Glomerular visceral epithelial cell (primary cell): Measurements from ENCODE around the gene SLC35B4.
"Not testable (repeated sequence)": the region's sequence is repeated elsewhere in the genome, so short reads cannot be mapped to it uniquely, and the experiment has no call there.

Source experiments
- DNase-seq: peaks from one replicate; pipeline ENCODE4 v3.0.0-alpha.2; 2016; ENCODE audit errors: extremely low spot score

Gene SLC35B4

DNA sequence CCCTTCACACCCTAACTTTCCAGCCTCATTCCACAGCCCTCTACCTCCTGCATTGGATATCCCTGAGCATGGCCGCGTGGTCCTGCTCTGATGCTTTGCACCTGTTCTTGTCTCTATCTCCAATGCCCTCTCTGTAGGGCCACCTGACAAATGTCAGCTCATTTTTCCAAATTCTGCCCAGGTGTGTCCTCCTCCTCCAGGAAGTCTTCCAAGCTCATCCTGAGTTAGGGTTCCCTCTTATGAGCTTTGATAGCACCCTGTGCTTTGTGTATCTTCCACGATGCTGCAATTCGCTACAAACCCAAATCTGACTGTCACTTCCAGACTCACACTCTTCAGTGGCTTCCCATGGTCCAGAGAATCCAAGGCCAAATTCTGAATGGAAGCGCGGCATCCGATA, 14.7 kb upstream of the SLC35B4 start:
- DNase-seq, result no peak

DNA sequence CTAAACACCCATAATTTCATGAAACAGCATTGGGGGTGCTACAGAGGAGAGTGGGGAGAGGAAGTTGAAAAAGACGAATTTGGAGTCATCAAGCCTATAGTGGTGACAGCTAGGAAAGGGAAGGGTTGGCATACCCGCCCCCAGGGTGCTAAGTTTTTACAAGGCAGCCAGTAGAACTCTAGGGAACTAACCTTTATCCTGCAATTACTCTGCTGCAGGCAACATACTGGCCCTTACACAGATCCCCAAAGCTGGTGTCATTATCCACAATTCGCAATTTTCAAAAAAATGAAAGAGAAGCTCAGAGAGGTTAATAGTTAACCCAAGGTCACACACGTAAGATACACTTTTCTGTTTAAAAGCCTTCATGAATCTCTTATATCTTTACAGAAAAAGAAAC, 14.2 kb upstream of the SLC35B4 start:
- DNase-seq, result no peak

DNA sequence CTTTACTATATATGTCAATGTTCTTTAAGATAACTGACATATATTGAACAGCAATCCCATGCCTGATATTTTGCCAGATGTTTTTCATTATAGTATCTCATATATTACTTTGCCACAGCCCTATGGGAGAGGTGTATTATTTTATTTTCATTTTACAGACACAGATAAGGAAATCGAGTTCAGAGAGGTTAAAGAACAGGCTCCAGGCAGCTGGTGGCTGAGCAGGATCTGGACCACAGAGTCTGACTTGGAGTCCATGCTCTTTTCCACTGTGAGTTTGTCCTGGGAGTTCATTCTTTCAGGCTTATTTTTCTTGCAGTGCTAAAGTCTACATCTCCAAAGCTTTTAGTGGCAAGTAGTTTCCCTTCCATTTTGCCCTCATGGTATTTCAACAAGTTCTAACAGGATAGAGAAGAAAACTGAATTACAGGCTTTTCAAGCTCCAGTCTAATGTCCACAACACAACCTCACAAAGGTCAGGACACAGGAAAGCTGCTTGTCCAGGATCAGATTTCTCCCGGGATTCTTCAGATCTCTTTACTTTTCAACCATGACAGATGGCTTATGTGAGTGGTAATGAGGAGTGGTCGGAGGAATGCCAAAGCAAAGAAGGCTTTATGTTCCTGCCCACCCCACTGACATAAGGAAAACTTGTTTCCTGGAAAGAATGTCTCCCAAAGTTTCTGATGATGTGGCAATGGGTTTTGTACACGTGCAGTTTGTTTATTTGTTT, 13.1 kb upstream of the SLC35B4 start:
- DNase-seq, result no peak

DNA sequence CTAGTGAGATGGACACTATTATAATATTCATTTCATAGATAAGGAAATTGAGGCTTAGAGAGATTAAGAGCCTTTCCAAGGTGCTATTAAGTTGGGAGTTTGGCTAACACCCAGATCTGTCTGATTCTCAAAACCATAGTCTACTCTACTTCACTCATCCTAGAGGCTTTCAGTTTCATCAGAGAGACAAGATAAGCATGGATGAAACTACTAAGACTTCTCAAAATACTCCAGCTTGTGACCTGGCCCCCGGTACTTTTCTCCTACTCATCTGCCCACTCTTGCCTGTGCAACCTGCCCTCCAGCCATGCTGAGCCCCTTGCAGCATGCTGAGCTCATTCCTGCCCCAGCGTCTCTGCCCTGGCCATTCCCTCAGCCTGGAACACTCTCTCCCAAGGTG, 12.2 kb upstream of the SLC35B4 start:
- DNase-seq, result no peak

DNA sequence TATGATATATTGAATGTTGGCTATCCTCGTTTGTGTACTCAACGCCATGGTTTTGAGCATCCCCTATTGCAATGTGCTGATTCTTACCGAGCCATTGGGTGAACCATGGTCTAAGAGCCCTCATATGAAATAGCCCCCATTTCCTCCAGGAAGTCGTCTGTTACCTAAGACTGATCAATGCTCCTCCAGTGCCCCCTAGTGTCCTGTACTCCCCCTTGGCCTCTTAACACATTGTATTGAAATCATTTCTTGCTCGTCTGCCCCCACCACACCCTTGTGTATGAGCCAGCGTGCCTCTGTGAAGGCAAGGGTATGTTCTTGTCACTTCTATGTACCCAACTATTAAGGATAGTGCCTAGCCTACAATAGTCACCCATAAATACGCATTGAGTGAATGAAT, 11.2 kb upstream of the SLC35B4 start:
- DNase-seq, result peak; percentile 27

DNA sequence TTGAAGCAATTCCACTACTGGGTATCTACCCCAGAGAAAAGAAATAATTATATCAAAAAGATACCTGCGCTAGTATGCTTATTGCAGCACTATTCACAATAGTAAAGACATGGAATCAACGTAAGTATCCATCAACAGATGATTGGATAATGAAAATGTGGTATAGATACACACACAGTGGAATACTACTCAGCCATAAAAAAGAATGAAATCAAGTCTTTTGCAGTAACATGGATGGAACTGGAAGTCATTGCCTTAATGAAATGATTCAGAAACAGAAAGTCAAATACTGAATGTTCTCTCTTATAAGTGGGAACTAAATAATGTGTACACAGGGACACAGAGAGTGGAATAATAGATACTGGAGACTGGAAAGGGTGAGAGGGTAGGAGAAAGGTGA, 7.4 kb upstream of the SLC35B4 start:
- DNase-seq, result no peak

DNA sequence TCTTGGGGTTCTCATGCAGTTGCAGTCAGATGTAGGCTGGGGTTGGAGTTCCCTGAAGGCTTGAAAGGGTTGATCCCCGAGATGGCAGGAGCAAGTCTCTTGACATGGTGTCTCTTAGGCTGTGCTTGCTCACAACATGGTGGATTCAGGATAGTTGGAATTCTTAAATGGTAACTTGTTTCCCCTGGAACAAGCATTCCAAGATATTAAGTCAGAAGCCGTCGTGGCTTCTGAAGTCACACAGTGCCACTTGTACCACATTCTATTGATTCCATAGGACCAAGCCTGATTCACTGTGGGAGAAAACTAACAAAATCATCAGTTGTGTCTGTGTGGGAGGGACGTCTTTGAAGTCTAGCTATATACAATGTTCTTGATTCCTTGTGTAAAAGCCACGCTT, 3.5 kb upstream of the SLC35B4 start:
- DNase-seq, result no peak

DNA sequence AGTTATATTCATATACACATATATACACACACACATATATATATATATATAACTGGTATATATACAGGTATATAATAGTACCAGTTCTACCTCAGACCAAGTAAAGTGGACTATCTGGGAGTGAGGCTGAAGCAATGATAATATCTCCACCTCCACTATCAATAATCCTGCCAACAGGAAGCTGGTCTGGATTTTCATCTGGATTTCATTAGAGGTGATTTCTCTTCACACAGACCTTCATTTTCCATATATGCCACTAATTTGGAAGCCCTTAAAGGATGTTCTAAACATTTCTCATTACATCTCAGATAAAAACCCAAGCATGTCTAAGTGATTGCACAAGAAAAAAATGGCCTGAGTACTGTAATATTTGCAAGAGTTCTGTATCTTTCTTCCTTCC, 1.7 kb upstream of the SLC35B4 start:
- no peak for DNase-seq

DNA sequence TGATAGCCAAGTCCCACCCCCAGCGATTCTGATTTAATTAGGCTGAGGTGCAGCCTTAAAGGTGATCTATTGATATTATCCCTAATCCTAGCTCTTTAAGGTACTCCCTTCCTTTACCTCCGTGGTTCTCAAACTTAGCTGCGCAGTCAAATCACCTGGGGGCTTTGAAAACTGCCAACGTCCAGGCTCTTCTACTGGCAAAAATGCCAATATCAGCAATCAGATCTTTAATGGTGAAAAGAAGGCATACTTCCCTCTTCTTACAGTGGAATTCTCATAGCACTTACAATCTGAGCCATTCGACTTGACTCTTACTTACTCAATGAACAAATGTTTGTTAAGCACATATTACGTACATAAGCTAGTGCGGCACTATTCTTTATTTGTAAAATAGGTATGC, 704 bp upstream of the SLC35B4 start:
- no peak for DNase-seq

DNA sequence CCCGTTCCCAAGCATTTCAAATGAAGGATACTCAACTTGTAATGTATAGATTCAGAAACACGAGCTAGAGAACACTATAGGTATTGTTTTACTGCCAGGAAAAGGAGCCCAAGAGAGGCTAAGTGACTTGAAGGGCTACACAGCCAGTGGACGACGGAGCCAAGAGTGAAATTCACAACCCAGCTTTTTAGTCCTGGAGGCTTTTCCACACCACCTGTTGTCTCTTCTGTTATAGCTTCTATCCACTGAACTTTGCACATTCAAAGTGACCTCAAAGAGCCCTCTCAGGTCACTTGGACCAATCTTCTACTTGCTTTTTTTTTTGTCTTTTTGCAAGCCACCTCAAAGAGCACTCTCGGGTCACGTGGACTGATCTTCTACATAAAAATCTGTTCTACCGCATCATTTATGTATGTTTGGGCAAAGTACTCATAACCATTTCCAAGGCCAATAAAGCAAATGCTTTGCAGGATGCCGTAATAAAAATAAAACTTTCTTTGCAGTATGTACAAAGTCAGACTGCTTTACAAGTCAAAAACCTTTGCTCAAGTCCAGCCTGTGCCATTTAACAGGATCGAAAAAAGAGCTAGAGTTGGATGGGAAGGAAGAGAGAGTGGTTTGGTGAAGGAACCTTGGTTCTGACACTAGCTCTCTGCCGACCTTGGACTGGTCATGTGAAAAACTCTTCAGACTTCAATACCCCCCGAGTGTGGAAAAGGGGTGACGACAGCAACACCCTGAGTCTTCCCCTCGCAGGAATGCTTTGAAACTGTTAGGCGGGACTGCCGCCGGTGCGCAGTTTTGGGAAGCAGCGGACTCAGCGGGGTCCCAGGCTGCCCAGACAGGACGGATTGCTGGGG, 821 bp downstream of the SLC35B4 start:
- peak; percentile 19 for DNase-seq

DNA sequence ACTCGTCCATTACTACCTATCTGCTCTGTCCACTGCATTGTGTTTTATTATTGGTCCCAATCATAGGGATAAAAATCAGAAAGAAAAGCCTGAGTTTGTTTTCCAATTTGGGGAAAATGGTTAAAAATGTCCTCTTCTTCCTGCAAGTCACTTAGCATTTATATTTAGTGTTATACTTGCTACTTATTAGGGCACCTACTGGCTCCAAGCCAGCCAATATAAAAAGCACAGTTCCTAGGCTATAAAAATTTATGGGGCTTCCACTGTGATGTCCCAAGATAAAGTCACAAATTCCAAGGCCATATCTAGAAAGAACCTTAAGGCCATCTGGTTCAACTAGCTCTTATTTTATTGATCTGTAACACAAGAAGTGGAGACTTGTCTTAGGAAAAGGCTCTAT, 3.2 kb downstream of the SLC35B4 start:
- DNase-seq, result no peak

DNA sequence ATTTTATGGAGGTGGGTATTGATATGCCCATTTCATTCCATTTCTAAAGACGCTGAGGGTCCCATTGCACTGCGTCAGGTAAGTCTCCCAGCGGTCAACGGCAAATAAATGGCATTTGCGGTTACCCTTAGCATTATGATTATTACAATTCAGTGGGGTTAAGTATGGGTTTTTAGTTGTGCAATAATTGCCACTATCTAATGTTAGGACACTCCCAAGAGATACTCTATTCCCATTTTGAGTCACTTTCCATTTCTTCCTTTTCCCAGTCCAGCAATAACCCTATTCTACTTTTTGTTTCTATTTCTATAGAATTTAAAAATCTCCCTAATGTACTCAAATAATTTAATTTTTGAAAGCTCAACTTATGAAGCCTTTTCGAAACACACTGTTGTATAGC, 4.0 kb downstream of the SLC35B4 start:
- no peak for DNase-seq

DNA sequence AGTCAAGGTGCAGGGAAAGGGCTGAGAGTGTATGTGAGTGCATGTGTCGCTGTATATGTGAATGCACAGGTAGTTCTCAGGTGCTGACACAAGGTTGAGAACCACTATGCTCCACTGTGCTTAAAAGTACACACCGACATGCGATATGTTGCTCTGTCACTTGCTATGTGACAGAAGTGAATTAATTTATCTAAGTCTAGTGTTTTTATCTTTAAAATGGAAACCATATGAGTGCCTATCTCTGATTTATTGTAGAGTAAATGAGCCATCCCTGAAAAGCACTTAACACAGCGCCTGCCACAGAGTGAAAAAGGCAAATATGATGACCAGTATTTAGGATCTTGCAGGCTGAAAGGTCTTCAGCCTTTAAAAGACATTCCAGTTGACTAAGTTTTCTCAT, 4.9 kb downstream of the SLC35B4 start:
- no peak for DNase-seq

DNA sequence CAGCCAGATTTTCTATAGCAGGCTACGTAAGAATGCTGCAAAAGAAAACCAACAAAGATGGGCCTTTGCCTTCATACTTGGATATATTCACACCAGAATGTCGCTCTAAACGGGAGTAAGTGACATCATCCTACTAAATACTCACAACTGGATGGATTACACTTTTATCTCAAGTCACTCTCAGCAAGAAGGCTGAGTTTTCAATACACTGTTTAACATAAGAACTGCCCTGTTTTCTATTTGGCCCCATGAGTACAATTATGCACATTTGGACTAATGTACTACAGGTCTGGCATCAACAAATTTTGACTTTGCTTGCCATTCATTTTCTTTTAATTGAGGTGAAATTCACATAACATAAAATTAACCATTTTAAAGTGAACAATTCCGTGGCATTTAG, 8.2 kb downstream of the SLC35B4 start:
- no peak for DNase-seq

DNA sequence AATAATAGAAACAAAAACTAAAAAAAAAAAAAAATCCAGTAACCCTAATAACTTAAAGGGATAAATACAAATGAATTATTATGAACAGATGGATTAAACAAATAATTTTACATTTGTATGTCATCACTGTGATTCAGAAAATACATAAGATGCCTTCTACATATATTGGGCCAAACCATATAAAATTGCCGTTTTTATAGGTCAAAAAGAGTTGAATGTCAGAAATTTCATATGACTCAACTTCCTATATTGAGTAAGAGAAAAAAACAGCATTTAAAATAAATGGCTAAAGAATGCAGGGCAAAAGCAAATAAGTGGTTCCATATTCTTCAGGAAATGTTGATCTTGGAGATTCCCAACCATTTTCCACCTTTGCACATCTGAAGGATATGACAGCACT, 9.4 kb downstream of the SLC35B4 start:
- DNase-seq, result no peak

DNA sequence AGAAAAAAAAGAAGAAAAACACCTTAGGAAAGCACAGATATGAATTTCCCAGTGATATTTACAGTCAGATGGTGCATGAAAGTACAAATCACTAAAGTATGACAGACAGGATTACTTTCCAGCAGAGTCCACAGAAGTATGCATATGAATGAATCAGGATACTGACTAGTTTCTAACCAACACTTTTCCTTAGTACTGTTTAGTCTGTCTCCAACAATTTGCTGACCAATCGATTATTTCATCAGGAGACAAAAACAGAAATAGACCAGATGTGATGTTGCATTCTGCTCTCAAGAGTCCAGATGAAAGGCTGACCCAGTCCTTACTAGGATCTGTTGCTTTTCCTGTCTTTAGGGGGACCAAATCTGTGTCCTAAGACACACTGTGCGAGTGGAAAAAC, 14.6 kb downstream of the SLC35B4 start:
- no peak for DNase-seq

DNA sequence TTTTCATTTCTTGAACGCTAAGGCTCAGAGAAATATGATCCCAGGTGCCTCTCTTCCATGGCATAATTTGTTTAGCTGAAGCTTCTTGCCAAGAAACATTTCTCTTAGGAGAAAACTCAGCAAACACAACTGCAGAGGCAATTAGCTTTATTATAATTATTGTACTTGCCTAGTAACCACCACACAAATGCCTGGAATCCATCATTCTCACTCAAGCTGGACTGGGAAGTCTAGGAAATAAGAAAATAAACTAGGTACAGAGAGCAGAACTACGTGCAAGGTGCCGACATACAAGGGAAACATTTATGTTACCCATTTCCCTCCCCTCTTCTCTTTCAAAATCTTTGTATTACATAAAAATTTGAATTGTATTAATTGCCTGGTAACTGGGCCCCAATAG, 15.1 kb downstream of the SLC35B4 start:
- DNase-seq, result no peak

DNA sequence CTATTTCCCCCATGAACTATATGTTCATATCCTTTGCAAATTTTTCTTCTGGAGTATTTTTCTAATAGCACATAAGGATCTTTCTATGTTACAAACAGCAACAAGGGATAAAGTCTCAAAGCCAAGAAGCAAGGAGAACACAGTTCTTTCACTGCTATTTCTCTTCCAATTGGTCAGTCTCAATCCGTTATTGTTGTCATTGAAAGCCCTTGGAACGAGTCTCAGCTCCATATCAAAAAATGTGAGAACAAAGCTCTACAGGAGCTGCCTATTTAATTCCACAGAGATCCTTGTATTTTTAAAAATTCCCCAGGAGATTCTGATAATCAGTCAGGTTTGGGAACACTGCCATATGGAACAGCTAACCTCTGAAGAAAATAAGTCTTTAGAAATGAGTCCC, 15.7 kb downstream of the SLC35B4 start:
- DNase-seq, result no peak

DNA sequence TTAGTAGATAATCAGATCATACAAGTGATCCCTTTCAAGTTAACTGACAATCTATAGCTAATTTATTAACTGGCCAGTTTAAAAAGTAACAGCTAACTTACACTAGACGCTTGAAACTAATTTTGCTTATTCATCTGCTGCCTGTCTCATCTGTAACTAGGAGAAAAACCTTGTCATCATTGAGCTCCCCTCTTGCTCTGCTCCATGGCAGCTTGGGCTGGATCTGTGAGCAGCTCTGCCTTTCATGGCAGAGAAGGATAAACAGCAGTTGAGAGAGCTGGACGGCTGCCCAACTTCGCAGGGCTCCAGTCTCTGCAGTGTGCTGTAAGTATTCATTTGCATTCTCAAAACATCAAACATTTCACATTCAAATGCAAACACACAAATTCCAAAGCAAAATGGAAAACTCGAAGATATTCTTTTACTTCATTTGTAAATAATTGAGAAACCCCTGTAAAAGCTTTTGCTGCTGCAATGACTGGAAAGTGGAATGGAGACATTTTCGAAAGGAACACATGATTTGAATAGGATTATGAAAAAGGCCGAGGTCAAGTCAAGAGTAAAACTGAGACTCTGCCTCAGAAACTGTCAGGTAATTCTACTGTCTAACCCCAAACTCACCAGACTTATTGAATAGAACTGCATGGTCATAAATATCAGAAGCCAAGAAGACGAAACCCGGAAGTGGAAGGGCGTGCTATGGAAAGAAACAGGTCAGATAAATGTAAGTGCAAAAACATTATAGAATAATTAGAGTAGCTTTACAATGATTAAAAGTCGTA, 17.6 kb downstream of the SLC35B4 start:
- DNase-seq, result no peak

DNA sequence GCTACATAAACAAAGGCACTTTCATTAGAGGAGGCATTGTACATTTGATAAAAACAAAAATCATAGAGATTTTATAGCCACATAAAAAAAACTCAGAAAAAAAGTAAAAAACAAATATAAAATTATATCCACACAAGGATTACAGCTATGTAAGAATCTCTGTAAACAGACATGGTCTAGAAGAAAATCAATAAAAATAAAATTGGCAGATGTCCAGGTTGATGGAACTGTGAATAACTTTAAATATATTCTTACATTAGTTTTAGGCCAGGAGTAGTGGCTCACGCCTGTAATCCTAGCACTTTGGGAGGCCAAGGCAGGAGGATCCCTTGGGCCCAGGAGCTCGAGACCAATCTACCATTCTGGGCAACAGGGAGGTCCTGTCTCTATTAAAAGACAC, 19.2 kb downstream of the SLC35B4 start:
- no peak for DNase-seq

DNA sequence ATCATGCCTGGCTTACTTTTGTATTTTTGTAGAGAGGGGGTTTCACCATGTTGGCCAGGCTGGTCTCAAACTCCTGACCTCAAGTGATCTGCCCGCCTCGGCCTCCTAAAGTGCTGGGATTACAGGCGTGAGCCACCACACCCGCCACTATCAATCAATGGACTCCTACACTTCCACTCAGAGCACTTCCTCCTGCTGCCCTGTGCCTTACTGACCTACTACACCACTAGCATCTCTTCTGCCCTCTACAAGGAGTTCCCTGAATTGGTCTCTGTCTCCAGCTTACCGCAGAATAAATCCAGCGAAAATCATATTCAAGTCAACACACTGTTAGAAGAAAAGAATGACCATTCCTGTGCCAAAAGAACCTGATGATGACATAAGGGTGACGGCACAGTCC, 20.7 kb downstream of the SLC35B4 start:
- DNase-seq, result not testable (repeated sequence)

DNA sequence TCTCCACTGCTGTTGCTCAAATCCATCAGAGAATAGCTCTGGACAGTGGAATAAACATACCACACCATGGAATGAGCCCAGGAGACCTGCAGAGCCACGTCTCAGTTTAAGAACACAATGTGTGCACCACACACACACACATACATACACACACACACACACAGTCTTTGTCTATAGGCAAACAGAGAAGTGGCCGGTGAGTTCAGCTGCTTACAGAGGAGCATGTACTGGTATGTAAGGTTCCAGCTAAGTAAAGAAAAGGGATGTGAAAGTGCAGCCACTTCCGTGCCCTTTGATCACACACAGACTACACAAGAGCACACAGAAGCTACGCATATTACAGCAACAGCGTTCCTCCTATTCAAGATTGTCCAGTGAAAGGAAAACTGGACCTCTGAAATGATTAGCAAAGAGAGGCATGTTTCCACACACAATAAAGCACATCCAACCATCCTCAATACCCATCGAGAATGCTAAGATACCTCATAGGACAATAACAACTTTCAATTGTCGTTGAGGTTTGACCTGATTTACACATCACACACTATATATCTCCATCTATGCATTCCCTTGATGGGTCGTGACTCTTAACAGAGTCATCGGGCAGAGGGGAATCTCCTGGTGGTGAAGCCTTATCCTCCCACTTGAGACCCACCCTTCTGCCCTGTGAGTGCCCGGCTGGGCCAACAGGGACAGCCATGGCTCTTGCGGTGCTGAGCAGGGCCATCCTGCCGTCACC, 23.6 kb downstream of the SLC35B4 start:
- no peak for DNase-seq
